HepG2 (cell line): ENCODE results near the gene MYO18B. TPM values are rescaled to one million over a fixed set of nuclear protein-coding genes. Genes with fewer than 3 reads are reported as not detected.

Experiments used
- ATAC-seq: fragments of 200-7000 bp; cut with Tn5 transposase; 3 replicates; pipeline ENCODE4 v1.9.1; 2020; ENCODE audit warnings: mild to moderate bottlenecking, moderate library complexity
- BruUV-seq: library from RNA; stranded (reverse); fragments of 400-500 nt; replicated peaks from 2 replicates; lab custom pipeline; 2021; lab: Mats Ljungman, UMichigan
- CTCF ChIA-PET: fragments of 300-600 bp; formaldehyde crosslinking; extraction: SDS; loops from one replicate; lab custom pipeline; 2021; ENCODE audit warnings: low total read pairs, inconsistent platforms, low intra/inter-chr PET ratio; lab: Yijun Ruan, JAX
- POLR2A ChIA-PET: fragments of 350-600 bp; sonication (Branson Sonifier 250); formaldehyde crosslinking; loops from one replicate; lab custom pipeline; 2020; ENCODE audit warnings: antibody characterized with exemption, inconsistent platforms; lab: Yijun Ruan, JAX
- DNase-seq: peaks from one replicate; pipeline ENCODE4 v3.0.0-alpha.2; 2015; ENCODE audit warnings: low spot score
- FAIRE-seq: peaks from 3 replicates; lab custom pipeline; 2011; peaks lifted over from hg19 to GRCh38; lab: Jason Lieb, UNC
- H2AFZ ChIP-seq: one replicate; pipeline ENCODE4 v1.6.1; 2011; ENCODE audit warnings: low read length, inconsistent platforms
- H3K27ac ChIP-seq: fragments of 300-600 bp; 3 replicates; pipeline ENCODE4 v1.8.0; 2011; ENCODE audit warnings: mixed run types, mild to moderate bottlenecking, mixed read lengths, low read length, inconsistent platforms; ENCODE audit not compliant: insufficient read depth; ENCODE audit errors: extremely low read length
- H3K27me3 ChIP-seq, 2 experiments: fragments of 200-600 bp in 1 of 2; 2 replicates in 1 of 2; 3 replicates in 1 of 2; pipeline versions ENCODE4 v1.6.0 to v1.8.0; 2011; ENCODE audit warnings: low read length in 2 of 2, mild to moderate bottlenecking in 2 of 2, moderate library complexity in 2 of 2, inconsistent platforms in 1 of 2; ENCODE audit not compliant: insufficient read depth in 2 of 2, control insufficient read depth in 1 of 2
- H3K36me3 ChIP-seq, 2 experiments: fragments of 200-600 bp in 1 of 2; replicated peaks in 1 of 2; 2 replicates in 1 of 2; 3 replicates in 1 of 2; pipeline versions ENCODE4 v1.5.1 to v1.8.0; 2011; ENCODE audit warnings: low read length in 2 of 2, inconsistent platforms in 1 of 2; ENCODE audit not compliant: insufficient read depth in 2 of 2, control insufficient read depth in 1 of 2
- H3K4me1 ChIP-seq: 2 replicates; pipeline ENCODE4 v1.5.1; 2012; ENCODE audit warnings: low read length, inconsistent platforms; ENCODE audit not compliant: insufficient read depth
- H3K4me2 ChIP-seq: 2 replicates; pipeline ENCODE4 v1.6.0; 2011; ENCODE audit warnings: low read depth, low read length, inconsistent platforms
- H3K4me3 ChIP-seq, 3 experiments: fragments of 200-600 bp in 1 of 3; sonication (generic), shearing (Covaris generic) in 1 of 3; replicated peaks in 1 of 3; 2 replicates each; pipeline ENCODE4 v1.5.1; 2011 to 2016; ENCODE audit warnings: low read length in 3 of 3, inconsistent platforms in 2 of 3, low read depth in 2 of 3, mild to moderate bottlenecking in 2 of 3, control low read depth in 1 of 3, mixed read lengths in 1 of 3; ENCODE audit not compliant: insufficient read depth in 1 of 3
- H3K79me2 ChIP-seq: one replicate; pipeline ENCODE4 v1.6.1; 2011; ENCODE audit warnings: low read length, inconsistent platforms; ENCODE audit not compliant: insufficient read depth
- H3K9ac ChIP-seq: 2 replicates; pipeline ENCODE4 v1.6.0; 2011; ENCODE audit warnings: mild to moderate bottlenecking, low read depth, low read length, inconsistent platforms; ENCODE audit not compliant: insufficient read depth
- H3K9me3 ChIP-seq: 2 replicates; pipeline ENCODE4 v1.5.1; 2012; ENCODE audit warnings: mild to moderate bottlenecking, low read length
- H4K20me1 ChIP-seq: 2 replicates; pipeline ENCODE4 v1.6.0; 2011; ENCODE audit warnings: inconsistent platforms, mild to moderate bottlenecking, low read length, moderate library complexity; ENCODE audit not compliant: insufficient read depth
- BHLHE40 ChIP-seq: IDR thresholded peaks from 2 replicates; pipeline ENCODE4 v1.6.1; 2011; ENCODE audit warnings: low read length, improper control_type of control experiment
- CC2D1A ChIP-seq: sonication (generic); formaldehyde crosslinking; IDR thresholded peaks from 2 replicates; pipeline ENCODE4 v1.8.1; 2023; ENCODE audit warnings: mild to moderate bottlenecking, missing genetic modification reagents
- DPF2 ChIP-seq: sonication (generic); formaldehyde crosslinking; IDR thresholded peaks from 2 replicates; pipeline ENCODE4 v1.4.0; 2020; ENCODE audit warnings: mild to moderate bottlenecking, low read depth, missing genetic modification reagents, borderline replicate concordance
- FOXK1 ChIP-seq: sonication (generic); formaldehyde crosslinking; IDR thresholded peaks from 2 replicates; pipeline ENCODE4 v1.4.0; 2020; ENCODE audit warnings: low read depth, missing genetic modification reagents, borderline replicate concordance
- FOXO1 ChIP-seq: sonication (generic); formaldehyde crosslinking; IDR thresholded peaks from 2 replicates; pipeline ENCODE4 v1.4.0; 2020; ENCODE audit warnings: missing genetic modification reagents
- HMG20B ChIP-seq: conservative IDR thresholded peaks from 2 replicates; pipeline ENCODE4 v1.6.1; 2016; ENCODE audit warnings: missing genetic modification reagents, missing compliant biosample characterization
- HNRNPL ChIP-seq: fragments of 200-400 bp; formaldehyde crosslinking; IDR thresholded peaks from 2 replicates; pipeline ENCODE4 v1.6.1; 2017; ENCODE audit warnings: mild to moderate bottlenecking, low read depth, low read length
- MATR3 ChIP-seq: sonication (generic); formaldehyde crosslinking; IDR thresholded peaks from 2 replicates; pipeline ENCODE4 v1.4.0; 2020; ENCODE audit warnings: missing genetic modification reagents
- MYC ChIP-seq: sonication (generic); formaldehyde crosslinking; IDR thresholded peaks from 2 replicates; pipeline ENCODE4 v1.9.0; 2021; ENCODE audit warnings: missing genetic modification reagents, borderline replicate concordance
- NFE2 ChIP-seq: sonication (generic); formaldehyde crosslinking; IDR thresholded peaks from 2 replicates; pipeline ENCODE4 v1.4.0; 2020; ENCODE audit warnings: missing genetic modification reagents
- NPAS2 ChIP-seq: sonication (generic); formaldehyde crosslinking; IDR thresholded peaks from 2 replicates; pipeline ENCODE4 v1.8.0; 2022; ENCODE audit warnings: mild to moderate bottlenecking, missing genetic modification reagents, borderline replicate concordance
- RBM22 ChIP-seq: fragments of 200-400 bp; formaldehyde crosslinking; optimal IDR thresholded peaks from 2 replicates; pipeline ENCODE3; 2017; ENCODE audit warnings: mild to moderate bottlenecking, low read length, moderate library complexity
- RFX1 ChIP-seq: fragments of 450-650 bp; IDR thresholded peaks from 2 replicates; pipeline ENCODE4 v1.6.1; 2017
- SIX1 ChIP-seq: sonication (generic); formaldehyde crosslinking; IDR thresholded peaks from 2 replicates; pipeline ENCODE4 v1.4.0; 2020; ENCODE audit warnings: missing genetic modification reagents, borderline replicate concordance
- ZBTB38 ChIP-seq: sonication (generic); formaldehyde crosslinking; IDR thresholded peaks from 2 replicates; pipeline ENCODE4 v1.5.1; 2020; ENCODE audit warnings: mild to moderate bottlenecking, missing genetic modification reagents
- ZNF329 ChIP-seq: sonication (generic); formaldehyde crosslinking; IDR thresholded peaks from 2 replicates; pipeline ENCODE4 v1.9.0; 2021; ENCODE audit warnings: low read depth, mild to moderate bottlenecking, missing genetic modification reagents
- ZNF33B ChIP-seq: sonication (generic); formaldehyde crosslinking; IDR thresholded peaks from 2 replicates; pipeline ENCODE4 v1.5.1; 2020; ENCODE audit warnings: mild to moderate bottlenecking, missing genetic modification reagents
- ZNF451 ChIP-seq: sonication (generic); formaldehyde crosslinking; IDR thresholded peaks from 2 replicates; pipeline ENCODE4 v1.5.0; 2020; ENCODE audit warnings: mild to moderate bottlenecking, missing genetic modification reagents
- ZNF562 ChIP-seq: sonication (generic); formaldehyde crosslinking; IDR thresholded peaks from 2 replicates; pipeline ENCODE4 v1.8.0; 2022; ENCODE audit warnings: missing genetic modification reagents, borderline replicate concordance
- ZNF800 ChIP-seq: sonication (generic); formaldehyde crosslinking; IDR thresholded peaks from 2 replicates; pipeline ENCODE4 v1.4.0; 2020; ENCODE audit warnings: missing genetic modification reagents
- ZNF850 ChIP-seq: sonication (generic); formaldehyde crosslinking; conservative IDR thresholded peaks from 2 replicates; pipeline ENCODE4 v1.9.0; 2021; ENCODE audit warnings: mild to moderate bottlenecking, missing genetic modification reagents
- WGBS: methylation state at CpG from one replicate; pipeline ENCODE4 v1.1.6; 2017; ENCODE audit warnings: low lambda C conversion rate; 5-methylcytosine and 5-hydroxymethylcytosine counted together
- in situ Hi-C: cut with HindIII; loops from 2 replicates; pipeline ENCODE4 v1.10.0; 2017; ENCODE audit warnings: low pct_unique_long_range_greater_than_20kb; ENCODE audit not compliant: extremely low pct_ligation_motif_present
- intact Hi-C: fragments of 100-400 bp; cut with micrococcal nuclease; formaldehyde crosslinking; loops from one replicate; pipeline ENCODE4 v1.10.0; 2022; ENCODE audit not compliant: unreplicated experiment
- polyA plus RNA-seq, 8 experiments: library from polyadenylated mRNA; depleted of rRNA in 3 of 8; stranded (reverse) in 7 of 8; unstranded in 1 of 8; fragments of >200 nt; fragmentation: Illumina TruSeq in 4 of 8; extraction: Trizol in 4 of 8; gene quantifications; 2 replicates each; pipeline versions ENCODE4 v1.2.1 to v1.2.3, GENCODE V29; 2011 to 2016; ENCODE audit warnings: low read depth in 4 of 8, missing spikeins in 1 of 8, mixed read lengths in 1 of 8; ENCODE audit not compliant: insufficient read depth in 1 of 8
- total RNA-seq, 5 experiments: library from RNA; depleted of rRNA; stranded (reverse); fragments of >200 nt; fragmentation: Illumina TruSeq; extraction: Trizol; gene quantifications; 2 replicates each; pipeline ENCODE4 v1.2.3, GENCODE V29; 2016; ENCODE audit warnings: low read depth in 1 of 5

The MYO18B gene
- total and polyA plus RNA-seq, 2 of the 13 experiments (the other 11 are each of a cell fraction or from before 2014, with no cell fraction given): 0.01 TPM; not detected in 1

GRCh38 chr22:25828422-25828821 is 86.4 kb downstream of the MYO18B start:
- intact Hi-C loops (no loop called here), in situ Hi-C loops (no loop called here)
- H3K79me2 ChIP-seq: no peaks in the 10 kb centered on the region
- DNase-seq (no peak), FAIRE-seq (no peak), ATAC-seq (no peak)
- H3K9ac ChIP-seq: no peak overlapping the region
- H3K9me3 ChIP-seq: peaks cover 7% of the 10 kb centered on the region
- H2AFZ ChIP-seq: no peak overlapping the region
- H3K36me3 ChIP-seq: no peaks in the 10 kb centered on the region
- CTCF ChIA-PET: no interaction called here
- H3K4me1 ChIP-seq: 0 out of 2 replicates have a peak, but pooled peaks cover 7% of the 10 kb centered on the region
- H3K27ac ChIP-seq: no peak overlapping the region
- peaks cover 0 to 16% of the 10 kb centered on the region in 2 experiments; a peak in 3 of 5 replicates for H3K27me3 ChIP-seq
- TF ChIP-seq NPAS2 (CRISPR knock-in tag) (no peak), RBM22 (no peak), HNRNPL (no peak)
- no peaks in the 10 kb centered on the region for H4K20me1 ChIP-seq
- POLR2A ChIA-PET: no interaction called here
- BruUV-seq: no TSS peak
- no peak overlapping the region for H3K4me2 ChIP-seq
- no peak overlapping the region for H3K4me3 ChIP-seq

- H3K9me3 ChIP-seq: peaks cover 7% of the 10 kb centered on the region
- no peak overlapping the region for H2AFZ ChIP-seq
- no peaks in the 10 kb centered on the region for H3K36me3 ChIP-seq
- ChIA-PET CTCF (no interaction called here), POLR2A (no interaction called here)
- no peak overlapping the region for H3K27ac ChIP-seq
- ATAC-seq: no peak
- in situ Hi-C loops (no loop called here), intact Hi-C loops (no loop called here)
- DNase-seq: no peak
- no peak overlapping the region for H3K9ac ChIP-seq
- no peak for FAIRE-seq
- H3K4me1 ChIP-seq: 0 out of 2 replicates have a peak, but pooled peaks cover 7% of the 10 kb centered on the region
- no peaks in the 10 kb centered on the region for H4K20me1 ChIP-seq
- H3K79me2 ChIP-seq: no peaks in the 10 kb centered on the region
- no TSS peak for BruUV-seq
- H3K4me2 ChIP-seq: no peak overlapping the region
- 73% methylated on average over 5 of the region's 5 CpGs for WGBS
- H3K27me3 ChIP-seq: peaks cover 0 to 16% of the 10 kb centered on the region in 2 experiments; a peak in 2 of 5 replicates
- H3K4me3 ChIP-seq: no peak overlapping the region
- no peak for TF ChIP-seq ZNF562 (CRISPR knock-in tag)
- TF ChIP-seq DPF2 (CRISPR knock-in tag): no peak
- TF ChIP-seq ZNF850 (CRISPR knock-in tag): no peak
- TF ChIP-seq FOXK1: no peak
- TF ChIP-seq RFX1: no peak
- TF ChIP-seq MATR3 (CRISPR knock-in tag): no peak
- TF ChIP-seq SIX1 (CRISPR knock-in tag): no peak
- no peak for TF ChIP-seq ZNF329 (CRISPR knock-in tag)
- no peak for TF ChIP-seq MYC (CRISPR knock-in tag)
- no peak for TF ChIP-seq NFE2 (CRISPR knock-in tag)
- no peak for TF ChIP-seq ZNF451 (CRISPR knock-in tag)
- no peak for TF ChIP-seq ZBTB38 (CRISPR knock-in tag)
- no peak for TF ChIP-seq ZNF800 (CRISPR knock-in tag)
- TF ChIP-seq FOXO1 (CRISPR knock-in tag): no peak
- TF ChIP-seq ZNF33B (CRISPR knock-in tag): no peak
- TF ChIP-seq BHLHE40: no peak
- TF ChIP-seq CC2D1A (CRISPR knock-in tag): no peak
- TF ChIP-seq HMG20B (CRISPR knock-in tag): no peak
Measured at GRCh38 chr22:25829237-25829636, 87.2 kb downstream of the MYO18B start.
